GM21528 (cell line): ENCODE measurements around the gene ITFG1.

ENCODE experiments used
- ATAC-seq: cut with Tn5 transposase; IDR thresholded peaks from one replicate; pipeline ENCODE4 v1.9.1; 2021; ENCODE audit warnings: mild to moderate bottlenecking, moderate library complexity; ENCODE audit not compliant: unreplicated experiment, low FRiP score

The ITFG1 gene

DNA sequence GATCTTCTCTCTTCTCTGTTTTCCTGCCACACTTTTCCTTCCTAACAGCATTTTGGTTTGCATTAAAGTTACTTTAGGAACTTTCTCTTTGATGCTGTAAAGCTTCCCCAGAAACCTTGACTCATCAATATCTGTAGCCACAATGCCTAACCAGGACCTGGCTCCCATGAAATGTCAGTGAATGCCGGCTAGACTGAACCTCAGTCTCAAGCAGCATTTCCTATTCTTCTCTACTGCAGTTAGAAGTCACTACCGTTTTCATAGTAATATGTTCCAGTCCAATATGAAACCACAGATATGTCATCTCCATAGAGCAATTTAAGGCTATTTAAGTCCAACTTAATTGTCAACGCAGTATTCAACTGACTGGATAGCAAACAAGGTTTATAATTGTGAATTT, 28.9 kb downstream of the ITFG1 start:
- ATAC-seq = no peak

GRCh38 chr16:47426806-47427205, 34.1 kb downstream of the ITFG1 start:
- no peak for ATAC-seq

GRCh38 chr16:47424846-47425245, 36.0 kb downstream of the ITFG1 start:
- ATAC-seq = no peak

DNA sequence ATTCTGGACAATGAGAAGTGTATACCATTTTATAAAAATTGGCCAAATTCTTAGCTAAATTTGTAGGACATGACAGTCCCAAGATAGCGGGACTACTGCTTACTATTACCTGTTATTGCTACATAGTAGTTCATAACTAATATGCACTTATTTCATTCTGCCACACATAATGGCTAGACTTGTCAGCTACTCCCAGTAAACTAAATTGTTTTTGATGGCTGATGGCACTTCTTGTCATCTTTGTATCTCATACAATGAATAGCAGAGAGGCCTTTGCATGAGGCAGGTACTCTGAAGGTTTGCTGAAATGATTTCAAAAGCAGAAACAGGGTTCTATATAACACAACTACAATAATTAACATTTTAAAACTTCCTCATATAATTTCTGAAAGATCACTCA, 44.0 kb downstream of the ITFG1 start:
- no peak for ATAC-seq

DNA sequence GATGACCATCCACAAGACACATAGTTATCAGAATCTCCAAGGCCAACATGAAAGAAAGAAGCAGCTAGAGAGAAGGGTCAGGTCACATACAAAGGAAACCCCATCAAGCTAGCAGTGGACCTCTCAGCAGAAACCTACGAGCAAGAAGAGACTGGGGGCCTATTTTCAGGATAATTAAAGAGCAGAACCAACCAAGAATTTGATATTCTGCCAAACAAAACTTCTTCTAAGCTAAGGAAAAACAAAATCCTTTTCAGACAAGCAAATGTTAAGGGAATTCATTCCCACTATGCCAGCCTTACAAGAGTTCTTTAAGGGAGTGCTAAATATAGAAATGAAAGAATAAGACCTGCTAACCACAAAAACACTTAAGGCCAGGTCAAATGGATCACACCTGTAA, 47.8 kb downstream of the ITFG1 start:
- ATAC-seq = no peak

- ATAC-seq = no peak
Measured at GRCh38 chr16:47408491-47408890, 52.4 kb downstream of the ITFG1 start.

- no peak for ATAC-seq
Measured at GRCh38 chr16:47395733-47396498, 64.9 kb downstream of the ITFG1 start.

DNA sequence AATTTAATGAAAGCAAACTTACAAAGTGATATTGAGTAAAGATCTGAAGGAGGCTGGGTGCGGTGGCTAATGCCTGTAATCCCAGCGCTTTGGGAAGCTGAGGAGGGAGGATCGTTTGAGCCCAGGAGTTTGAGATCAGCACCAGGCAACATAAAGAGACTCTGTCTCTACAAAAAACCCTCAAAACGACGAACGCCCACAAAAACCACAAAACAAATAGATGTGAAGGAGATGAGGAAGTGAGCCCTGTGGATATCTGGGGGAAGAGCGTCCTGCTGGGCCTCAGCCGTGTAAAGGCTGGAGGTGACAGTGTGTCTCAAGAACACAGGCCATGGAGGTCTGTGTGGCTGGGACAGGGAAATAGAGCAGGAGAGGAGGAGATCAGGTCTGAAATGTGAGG, 68.8 kb downstream of the ITFG1 start:
- ATAC-seq = peak; percentile 82

- no peak for ATAC-seq
Measured at GRCh38 chr16:47388705-47389104, 72.2 kb downstream of the ITFG1 start.

GRCh38 chr16:47387026-47387734, 73.7 kb downstream of the ITFG1 start:
- no peak for ATAC-seq

DNA sequence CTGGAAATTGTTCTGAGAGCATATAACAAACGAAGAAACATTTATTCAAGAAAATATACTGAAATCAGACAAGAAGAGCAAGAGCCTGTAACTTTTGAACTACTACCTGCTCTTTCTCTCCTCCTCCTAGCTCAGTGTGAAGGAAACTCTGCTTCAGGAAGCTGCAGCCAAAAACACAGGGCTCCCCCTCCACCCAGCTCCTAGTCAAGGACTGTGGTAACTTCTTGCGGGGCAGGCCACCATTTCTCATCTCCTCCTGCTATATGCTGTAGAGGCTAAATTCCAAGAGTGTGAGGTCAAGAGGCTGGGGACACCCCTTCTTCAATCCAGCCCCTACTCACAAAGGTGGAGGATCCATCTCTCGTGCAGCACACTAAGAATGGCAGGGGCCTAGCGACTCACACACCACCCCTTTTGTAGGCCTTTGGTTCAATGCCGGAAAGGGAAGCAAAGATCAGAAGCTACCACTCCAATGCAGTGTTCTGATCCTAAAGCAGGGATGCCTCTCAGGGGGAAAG, 74.6 kb downstream of the ITFG1 start:
- no peak for ATAC-seq

- no peak for ATAC-seq
Measured at GRCh38 chr16:47382362-47382761, 78.5 kb downstream of the ITFG1 start.

- no peak for ATAC-seq
Measured at GRCh38 chr16:47377154-47377553, 83.7 kb downstream of the ITFG1 start.

- ATAC-seq = no peak
Measured at GRCh38 chr16:47375423-47375822, 85.4 kb downstream of the ITFG1 start.

- no peak for ATAC-seq
Measured at GRCh38 chr16:47374629-47375028, 86.2 kb downstream of the ITFG1 start.

- ATAC-seq = no peak
Measured at GRCh38 chr16:47371271-47372014, 89.4 kb downstream of the ITFG1 start.

DNA sequence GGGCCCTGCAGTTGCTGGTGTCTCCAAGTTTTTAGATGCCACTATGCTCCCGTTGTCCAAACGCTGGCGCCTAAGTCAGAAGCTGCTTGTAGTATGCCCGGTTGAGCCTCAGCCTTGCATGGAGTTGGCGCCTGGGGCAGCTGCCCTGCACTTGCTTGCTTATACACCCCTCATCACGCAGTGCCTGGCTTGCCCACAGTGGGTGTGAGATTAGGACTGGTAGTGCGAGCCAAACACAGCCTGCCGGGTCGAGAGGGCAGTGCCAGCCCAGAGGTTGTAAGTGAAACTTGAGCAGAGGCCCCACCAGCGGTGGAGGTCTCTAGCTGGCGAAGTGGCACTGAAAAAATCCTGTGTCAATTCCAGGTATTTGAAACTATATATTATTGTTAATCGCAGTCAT, 90.3 kb downstream of the ITFG1 start:
- ATAC-seq = no peak

- ATAC-seq = no peak
Measured at GRCh38 chr16:47366228-47366627, 94.6 kb downstream of the ITFG1 start.

- no peak for ATAC-seq
Measured at GRCh38 chr16:47363761-47364160, 97.1 kb downstream of the ITFG1 start.

DNA sequence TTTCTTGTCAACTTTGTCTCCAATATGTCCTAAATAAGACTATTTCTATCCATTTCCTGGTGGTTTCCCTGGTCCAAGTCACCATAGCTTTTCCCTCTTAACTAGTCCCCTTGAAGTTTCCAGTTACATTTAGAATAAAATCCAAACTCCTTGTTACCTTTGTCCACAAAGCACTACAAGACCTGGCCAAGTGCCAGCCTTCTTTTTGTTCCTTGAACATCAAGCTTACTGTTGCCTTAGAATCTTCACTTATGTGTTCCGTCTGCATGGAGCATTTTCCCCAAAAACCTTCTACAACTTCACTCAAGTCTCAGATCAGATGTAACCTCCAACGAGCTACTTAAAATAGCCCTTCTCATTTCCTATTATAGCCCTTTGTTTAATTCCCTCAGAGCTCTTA, 101.4 kb downstream of the ITFG1 start:
- ATAC-seq = no peak

GRCh38 chr16:47358816-47359215, 102.0 kb downstream of the ITFG1 start:
- no peak for ATAC-seq
